Mucosa of descending colon (tissue), 3 donors: Measurements from ENCODE around the gene CTNS. TPM values are rescaled to one million over a fixed set of nuclear protein-coding genes. Genes with fewer than 3 reads are reported as not detected.

ENCODE experiments used
- ATAC-seq: fragments of 200-7000 bp; cut with Tn5 transposase; one replicate; pipeline ENCODE4 v1.9.1; 2020; ENCODE audit warnings: mild to moderate bottlenecking, moderate library complexity
- DNase-seq, 3 donors: peaks; one replicate each; pipeline ENCODE4 v3.0.0-alpha.2; 2020
- H3K36me3 ChIP-seq: fragments of 200-600 bp; one replicate; pipeline ENCODE4 v1.8.0; 2021; ENCODE audit warnings: low read depth, mild to moderate bottlenecking
- H3K4me1 ChIP-seq: fragments of 200-600 bp; one replicate; pipeline ENCODE4 v1.8.0; 2021; ENCODE audit warnings: low read depth, mild to moderate bottlenecking
- H3K4me3 ChIP-seq: fragments of 200-600 bp; one replicate; pipeline ENCODE4 v1.8.0; 2021; ENCODE audit warnings: mild to moderate bottlenecking
- H3K9me3 ChIP-seq: fragments of 200-600 bp; one replicate; pipeline ENCODE4 v1.8.0; 2021; ENCODE audit warnings: mild to moderate bottlenecking
- CTCF ChIP-seq: fragments of 200-600 bp; IDR thresholded peaks from one replicate; pipeline ENCODE4 v1.8.0; 2022; ENCODE audit warnings: antibody characterized with exemption, mild to moderate bottlenecking
- intact Hi-C, 2 donors: fragments of 100-400 bp; cut with DNase I in 1 of 2; cut with micrococcal nuclease in 1 of 2; formaldehyde crosslinking; loops; one replicate each; pipeline versions ENCODE4 v1.11.0 to v1.11.1; 2022; cut with DNase I, micrococcal nuclease
- total RNA-seq, 3 donors: library from RNA; stranded (reverse); fragmentation: NEBNext Ultra II Directional in 2 of 3; extraction: Animal tissue kit (Norgen Biotek cat#: 25700) in 2 of 3; gene quantifications; one replicate each; pipeline versions ENCODE4 v1.2.1 to v1.2.4, GENCODE V29; 2021 to 2023
- donor health status: DM: no; HTN: no; CAD: no; lungs with moderate emphysema.
- donor health status: DM: no; HTN: no; CAD: no.
- donor health status: DM: no; HTN: yes; CAD: no.

Gene CTNS
- total RNA-seq, 3 donors from 2014 or later, result 9.6 to 13.4 (median 13.1) TPM

DNA sequence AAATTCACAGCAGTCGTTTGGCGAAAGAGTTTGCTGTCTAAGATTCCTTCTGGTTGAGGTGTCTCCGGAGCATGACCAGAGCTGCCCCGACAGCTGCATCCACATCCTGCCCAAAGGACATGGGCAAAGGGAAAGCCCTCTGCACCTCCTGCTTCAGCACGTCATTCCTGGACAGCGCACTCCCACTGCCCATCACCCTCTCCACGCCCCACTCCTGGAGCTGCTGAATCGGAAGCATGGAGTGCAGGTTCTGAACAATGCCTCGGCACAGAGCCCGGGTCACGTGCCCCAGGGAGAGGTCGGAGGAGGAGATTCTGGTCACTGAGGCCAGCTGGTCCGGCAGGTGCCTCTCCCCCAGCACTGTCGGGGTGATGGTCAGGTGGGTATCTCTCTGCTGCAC is 26.0 kb upstream of the CTNS start:
- Histone ChIP-seq H3K4me1 (peaks cover 3% of the 10 kb centered on the region), H3K9me3 (no peaks in the 10 kb centered on the region), H3K4me3 (no peak overlapping the region), H3K36me3 (peaks cover 14% of the 10 kb centered on the region)
- no peak for TF ChIP-seq CTCF
- intact Hi-C loops, result no loop called here
- ATAC-seq (no peak), DNase-seq (no peak)

DNA sequence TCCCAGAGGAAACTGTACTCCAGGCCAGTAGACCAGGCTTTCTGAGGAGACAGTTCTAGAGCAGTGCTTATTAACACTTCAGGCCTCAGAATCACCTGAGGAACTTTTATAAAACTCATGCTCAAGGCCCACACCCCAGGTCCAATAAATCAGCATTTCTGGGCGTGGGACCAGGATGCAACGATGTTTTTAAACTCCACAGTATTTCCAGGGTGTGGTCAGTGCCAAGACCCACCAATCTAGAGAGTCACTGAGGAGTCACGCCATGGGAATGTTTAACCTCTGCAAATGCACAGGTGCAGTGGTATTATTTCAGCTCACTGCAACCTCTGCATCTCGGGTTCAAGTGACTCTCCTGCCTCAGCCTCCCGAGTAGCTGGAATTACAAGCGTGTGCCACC is 23.4 kb upstream of the CTNS start:
- peak in 2 of 3 donors; percentile 44 to 63 for DNase-seq
- Histone ChIP-seq H3K9me3 (peaks cover 4% of the 10 kb centered on the region), H3K4me3 (no peak overlapping the region), H3K36me3 (peaks cover 7% of the 10 kb centered on the region), H3K4me1 (peaks cover 3% of the 10 kb centered on the region)
- peak; percentile 93 for ATAC-seq
- no peak for TF ChIP-seq CTCF
- intact Hi-C loops, result no loop called here

- Histone ChIP-seq H3K36me3 (no peaks in the 10 kb centered on the region), H3K9me3 (peaks cover 4% of the 10 kb centered on the region), H3K4me1 (peaks cover 3% of the 10 kb centered on the region), H3K4me3 (no peak overlapping the region)
- no peak for TF ChIP-seq CTCF
- intact Hi-C loops, result no loop called here
- no peak for ATAC-seq
- no peak for DNase-seq
Observed at GRCh38 chr17:3615160-3615870, 21.2 kb upstream of the CTNS start.

DNA sequence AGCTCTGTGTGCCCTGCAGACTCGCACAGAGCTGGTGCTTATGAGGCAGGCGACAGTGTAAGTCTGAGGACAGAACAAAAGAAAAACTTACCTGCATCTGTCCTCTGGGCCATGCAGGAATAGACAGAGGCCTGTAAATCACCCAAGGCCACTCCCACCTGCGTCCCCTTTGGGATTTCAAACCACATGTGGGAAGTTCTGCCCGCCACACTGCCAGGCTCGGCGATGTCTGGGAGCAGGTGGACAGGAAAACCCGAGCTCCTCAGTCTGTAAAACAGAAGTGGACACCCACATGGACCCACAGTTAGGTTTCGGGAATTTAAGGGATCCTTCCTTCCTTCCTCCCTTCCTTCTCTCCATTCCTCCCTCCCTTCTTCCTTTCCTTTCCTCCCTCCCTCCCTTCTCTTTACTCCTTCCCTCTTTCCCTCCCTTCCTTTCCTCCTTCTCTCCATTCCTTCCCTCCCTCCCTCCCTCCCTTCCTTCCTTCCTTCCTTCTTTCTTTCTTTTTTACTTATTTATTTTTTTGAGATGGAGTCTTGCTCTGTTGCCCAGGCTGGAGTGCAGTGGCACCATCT is 15.3 kb upstream of the CTNS start:
- Histone ChIP-seq H3K4me3 (no peak overlapping the region), H3K9me3 (peaks cover 4% of the 10 kb centered on the region), H3K4me1 (no peaks in the 10 kb centered on the region), H3K36me3 (peaks cover 4% of the 10 kb centered on the region)
- no peak for TF ChIP-seq CTCF
- DNase-seq, result no peak
- ATAC-seq, result no peak
- intact Hi-C loops, result no loop called here

- ATAC-seq, result no peak
Observed at GRCh38 chr17:3622977-3623594, 13.5 kb upstream of the CTNS start.

More at GRCh38 chr17:3622977-3623594, 13.5 kb upstream of the CTNS start:
- Histone ChIP-seq H3K36me3 (peaks cover 4% of the 10 kb centered on the region), H3K9me3 (no peaks in the 10 kb centered on the region), H3K4me3 (no peak overlapping the region), H3K4me1 (no peaks in the 10 kb centered on the region)
- intact Hi-C loops, result no loop called here
- no peak for TF ChIP-seq CTCF
- no peak for DNase-seq
